Stimulated activated CD8-positive, alpha-beta memory T cell treated with anti-CD3 and anti-CD28 coated beads, Interleukin-7, amount 100 ng/mL, for 24 hours (primary cell): Measurements from ENCODE around the gene NEFH.
"Not testable (repeated sequence)": the region's sequence is repeated elsewhere in the genome, so short reads cannot be mapped to it uniquely, and the experiment has no call there.

Experiments
- DNase-seq: peaks from one replicate; pipeline ENCODE4 v3.0.0-alpha.2; 2020; ENCODE audit warnings: low read depth

Gene NEFH

GRCh38 chr22:29479417-29480261 lies at the start of gene NEFH:
NEFH (plus strand) TSS chr22:29480218; CDS start chr22:29480263, 45 bp downstream.
- DNase-seq: no peak

- no peak for DNase-seq
Measured at GRCh38 chr22:29431986-29432385, 48.0 kb upstream of the NEFH start.

GRCh38 chr22:29433856-29434255 lies 46.2 kb upstream of the NEFH start:
- no peak for DNase-seq

GRCh38 chr22:29434288-29434687 lies 45.7 kb upstream of the NEFH start:
- DNase-seq: no peak

- no peak for DNase-seq
Measured at GRCh38 chr22:29435236-29436136, 44.5 kb upstream of the NEFH start.

- DNase-seq: not testable (repeated sequence)
Measured at GRCh38 chr22:29438283-29438682, 41.7 kb upstream of the NEFH start, which contains the start of gene RFPL1. RFPL1 (plus strand) TSS chr22:29438583.

GRCh38 chr22:29442976-29443375 lies 37.0 kb upstream of the NEFH start:
- DNase-seq: no peak

- DNase-seq: no peak
Measured at GRCh38 chr22:29443452-29443851, 36.6 kb upstream of the NEFH start.

GRCh38 chr22:29443861-29444792 lies 35.9 kb upstream of the NEFH start:
- no peak for DNase-seq

- DNase-seq: no peak
Measured at GRCh38 chr22:29445508-29445907, 34.5 kb upstream of the NEFH start.

GRCh38 chr22:29447906-29448305 lies 32.1 kb upstream of the NEFH start:
- no peak for DNase-seq

GRCh38 chr22:29449296-29449875 lies 30.6 kb upstream of the NEFH start:
- DNase-seq: no peak

- no peak for DNase-seq
Measured at GRCh38 chr22:29450222-29450621, 29.8 kb upstream of the NEFH start.

- no peak for DNase-seq
Measured at GRCh38 chr22:29451863-29452262, 28.2 kb upstream of the NEFH start.

- DNase-seq: no peak
Measured at GRCh38 chr22:29454276-29454675, 25.7 kb upstream of the NEFH start.

GRCh38 chr22:29456211-29456671 lies 23.8 kb upstream of the NEFH start:
- no peak for DNase-seq

- no peak for DNase-seq
Measured at GRCh38 chr22:29457730-29458129, 22.3 kb upstream of the NEFH start.

- DNase-seq: no peak
Measured at GRCh38 chr22:29458551-29458950, 21.5 kb upstream of the NEFH start.

- DNase-seq: no peak
Measured at GRCh38 chr22:29459773-29460172, 20.2 kb upstream of the NEFH start.

GRCh38 chr22:29461263-29461662 lies 18.8 kb upstream of the NEFH start:
- DNase-seq: no peak

GRCh38 chr22:29463629-29464028 lies 16.4 kb upstream of the NEFH start:
- no peak for DNase-seq
